Daoy (cell line): Measurements from ENCODE around the gene MTCP1. TPM values are rescaled to one million over a fixed set of nuclear protein-coding genes. Genes with fewer than 3 reads are reported as not detected.

Source experiments
- total RNA-seq: library from RNA; depleted of rRNA; stranded (reverse); fragments of >200 nt; shearing (Covaris generic); gene quantifications from 2 replicates; pipeline ENCODE4 v1.2.3, GENCODE V29; 2014; rRNA removed

MTCP1 gene
- total RNA-seq, 1 experiment from 2014 or later, result 6.3 TPM

Other genes with a start within 250 kb of the MTCP1 start
- not detected in 2 replicates for gene SMIM9, start 236.5 kb downstream of the MTCP1 start, total RNA-seq
- 4.4 and 4.7 TPM in 2 replicates for gene F8A1, start 184.8 kb downstream of the MTCP1 start, total RNA-seq
- gene F8, start 48.4 kb downstream of the MTCP1 start, total RNA-seq, result 0.63 and 2.2 TPM in 2 replicates
- 56.2 and 56.3 TPM in 2 replicates for gene FUNDC2, start 44.3 kb downstream of the MTCP1 start, total RNA-seq
- gene CMC4, start within 50 bp of the MTCP1 start, total RNA-seq, result 5.8 and 9.0 TPM in 2 replicates
- gene BRCC3, start 372 bp upstream of the MTCP1 start, total RNA-seq, result 10.1 and 10.7 TPM in 2 replicates
- gene VBP1, start 145.3 kb upstream of the MTCP1 start, total RNA-seq, result 101 and 122 TPM in 2 replicates
- gene RAB39B, start 193.4 kb upstream of the MTCP1 start, total RNA-seq, result 0.29 and 0.48 TPM in 2 replicates